HepG2 (cell line): ENCODE data around the gene LITAF. TPM values are rescaled to one million over a fixed set of nuclear protein-coding genes. Genes with fewer than 3 reads are reported as not detected.

Experiments
- ARID2 ChIP-seq: sonication (generic); formaldehyde crosslinking; IDR thresholded peaks from 2 replicates; pipeline ENCODE4 v1.8.1; 2022; ENCODE audit warnings: mild to moderate bottlenecking, missing genetic modification reagents, borderline replicate concordance
- CHD2 ChIP-seq: IDR thresholded peaks from 2 replicates; pipeline ENCODE4 v1.6.1; 2011; ENCODE audit warnings: low read depth, low read length, improper control_type of control experiment
- DR1 ChIP-seq: sonication (generic); formaldehyde crosslinking; IDR thresholded peaks from 2 replicates; pipeline ENCODE4 v1.8.0; 2021; ENCODE audit warnings: mild to moderate bottlenecking, missing genetic modification reagents, inconsistent platforms
- ELF3 ChIP-seq: IDR thresholded peaks from 2 replicates; pipeline ENCODE4 v1.6.1; 2016; ENCODE audit warnings: missing genetic modification reagents, missing compliant biosample characterization
- IKZF1 ChIP-seq: fragments of 450-650 bp; IDR thresholded peaks from 2 replicates; pipeline ENCODE4 v1.7.1; 2016
- IRF2 ChIP-seq: IDR thresholded peaks from 2 replicates; pipeline ENCODE4 v1.6.1; 2018; ENCODE audit warnings: missing genetic modification reagents, missing compliant biosample characterization
- KDM5B ChIP-seq: sonication (generic); formaldehyde crosslinking; IDR thresholded peaks from 2 replicates; pipeline ENCODE4 v1.4.0; 2020; ENCODE audit warnings: missing genetic modification reagents, mild to moderate bottlenecking, borderline replicate concordance
- KDM6A ChIP-seq: IDR thresholded peaks from 2 replicates; pipeline ENCODE4 v1.6.1; 2016; ENCODE audit warnings: low read depth
- MEIS2 ChIP-seq: sonication (generic); formaldehyde crosslinking; IDR thresholded peaks from 2 replicates; pipeline ENCODE4 v1.9.0; 2021; ENCODE audit warnings: mild to moderate bottlenecking, missing genetic modification reagents
- MIER3 ChIP-seq: IDR thresholded peaks from 2 replicates; pipeline ENCODE4 v1.6.1; 2016; ENCODE audit warnings: missing compliant biosample characterization, borderline replicate concordance
- NFE2L2 ChIP-seq: fragments of 150-350 bp; IDR thresholded peaks from 2 replicates; pipeline ENCODE4 v1.6.1; 2014; ENCODE audit warnings: low read length
- PLRG1 ChIP-seq: fragments of 450-650 bp; conservative IDR thresholded peaks from 2 replicates; pipeline ENCODE4 v1.6.1; 2016
- TBL1XR1 ChIP-seq: fragments of 150-350 bp; IDR thresholded peaks from 2 replicates; pipeline ENCODE4 v1.6.1; 2014; ENCODE audit warnings: borderline replicate concordance, low read length; ENCODE audit not compliant: partially characterized antibody
- YEATS4 ChIP-seq: sonication (generic); formaldehyde crosslinking; IDR thresholded peaks from 2 replicates; pipeline ENCODE4 v1.4.0; 2020; ENCODE audit warnings: missing genetic modification reagents, borderline replicate concordance
- ZHX1 ChIP-seq: sonication (generic); formaldehyde crosslinking; IDR thresholded peaks from 2 replicates; pipeline ENCODE4 v1.8.1; 2022; ENCODE audit warnings: low read depth, mild to moderate bottlenecking, missing genetic modification reagents
- ZNF232 ChIP-seq: sonication (generic); formaldehyde crosslinking; IDR thresholded peaks from 2 replicates; pipeline ENCODE4 v1.4.0; 2020; ENCODE audit warnings: missing genetic modification reagents, borderline replicate concordance
- ZNF251 ChIP-seq: sonication (generic); formaldehyde crosslinking; IDR thresholded peaks from 2 replicates; pipeline ENCODE4 v1.9.0; 2021; ENCODE audit warnings: mild to moderate bottlenecking, missing genetic modification reagents
- ZNF354B ChIP-seq: sonication (generic); formaldehyde crosslinking; IDR thresholded peaks from 2 replicates; pipeline ENCODE4 v1.8.0; 2022; ENCODE audit warnings: mild to moderate bottlenecking, missing genetic modification reagents
- ZNF547 ChIP-seq: sonication (generic); formaldehyde crosslinking; IDR thresholded peaks from 2 replicates; pipeline ENCODE4 v1.5.1; 2020; ENCODE audit warnings: mild to moderate bottlenecking, missing genetic modification reagents
- ZNF670 ChIP-seq: sonication (generic); formaldehyde crosslinking; IDR thresholded peaks from 2 replicates; pipeline ENCODE4 v1.8.0; 2022; ENCODE audit warnings: mild to moderate bottlenecking, missing genetic modification reagents, borderline replicate concordance
- ZNF761 ChIP-seq: sonication (generic); formaldehyde crosslinking; conservative IDR thresholded peaks from 2 replicates; pipeline ENCODE4 v1.4.0; 2020; ENCODE audit warnings: mild to moderate bottlenecking, missing genetic modification reagents
- ZNF788 ChIP-seq: sonication (generic); formaldehyde crosslinking; IDR thresholded peaks from 2 replicates; pipeline ENCODE4 v1.5.0; 2020; ENCODE audit warnings: mild to moderate bottlenecking, missing genetic modification reagents, borderline replicate concordance
- polyA plus RNA-seq, 8 experiments: library from polyadenylated mRNA; depleted of rRNA in 3 of 8; stranded (reverse) in 7 of 8; unstranded in 1 of 8; fragments of >200 nt; fragmentation: Illumina TruSeq in 4 of 8; extraction: Trizol in 4 of 8; gene quantifications; 2 replicates each; pipeline versions ENCODE4 v1.2.1 to v1.2.3, GENCODE V29; 2011 to 2016; ENCODE audit warnings: low read depth in 4 of 8, missing spikeins in 1 of 8, mixed read lengths in 1 of 8; ENCODE audit not compliant: insufficient read depth in 1 of 8
- total RNA-seq, 5 experiments: library from RNA; depleted of rRNA; stranded (reverse); fragments of >200 nt; fragmentation: Illumina TruSeq; extraction: Trizol; gene quantifications; 2 replicates each; pipeline ENCODE4 v1.2.3, GENCODE V29; 2016; ENCODE audit warnings: low read depth in 1 of 5
- TF ChIP-seq, protein P1 (sequence below): sonication (generic); formaldehyde crosslinking; IDR thresholded peaks from 2 replicates; pipeline ENCODE4 v1.4.0; 2020; ENCODE audit warnings: missing genetic modification reagents
- TF ChIP-seq, protein P2 (sequence below): sonication (generic); formaldehyde crosslinking; IDR thresholded peaks from 2 replicates; pipeline ENCODE4 v1.5.0; 2020; ENCODE audit warnings: mild to moderate bottlenecking, missing genetic modification reagents

The LITAF gene
- total and polyA plus RNA-seq, 2 of the 13 experiments (the other 11 are each of a cell fraction or from before 2014, with no cell fraction given), result 80.1 to 141 TPM

- TF ChIP-seq, protein P1, sequence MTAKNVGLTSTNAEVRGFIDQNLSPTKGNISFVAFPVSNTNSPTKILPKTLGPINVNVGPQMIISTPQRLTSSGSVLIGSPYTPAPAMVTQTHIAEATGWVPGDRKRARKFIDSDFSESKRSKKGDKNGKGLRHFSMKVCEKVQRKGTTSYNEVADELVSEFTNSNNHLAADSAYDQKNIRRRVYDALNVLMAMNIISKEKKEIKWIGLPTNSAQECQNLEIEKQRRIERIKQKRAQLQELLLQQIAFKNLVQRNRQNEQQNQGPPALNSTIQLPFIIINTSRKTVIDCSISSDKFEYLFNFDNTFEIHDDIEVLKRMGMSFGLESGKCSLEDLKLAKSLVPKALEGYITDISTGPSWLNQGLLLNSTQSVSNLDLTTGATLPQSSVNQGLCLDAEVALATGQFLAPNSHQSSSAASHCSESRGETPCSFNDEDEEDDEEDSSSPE (CRISPR knock-in tag), result peak; percentile 48; the same call in 1 of the 2 replicates
- TF ChIP-seq MEIS2 (CRISPR knock-in tag) (peak; percentile 32; the same call in 1 of the 2 replicates), IKZF1 (no peak), DR1 (peak; percentile 62; the same call in 1 of the 2 replicates), IRF2 (CRISPR knock-in tag) (no peak; the same call in 1 of the 2 replicates), MIER3 (0 out of 2 replicates have a peak, but pooled peaks have one; percentile 18), ARID2 (peak; percentile 99), YEATS4 (peak; percentile 92), PLRG1 (no peak), CHD2 (0 out of 2 replicates have a peak, but pooled peaks have one; percentile 23), ZNF251 (CRISPR knock-in tag) (0 out of 2 replicates have a peak, but pooled peaks have one; percentile 66), ZHX1 (CRISPR knock-in tag) (peak; percentile 72), ELF3 (CRISPR knock-in tag) (peak; percentile 46), ZNF788 (peak; percentile 84; the same call in 1 of the 2 replicates), ZNF761 (no peak), ZNF354B (CRISPR knock-in tag) (peak; percentile 84; the same call in 1 of the 2 replicates), NFE2L2 (no peak), ZNF670 (CRISPR knock-in tag) (peak; percentile 57; the same call in 1 of the 2 replicates), ZNF547 (CRISPR knock-in tag) (0 out of 2 replicates have a peak, but pooled peaks have one; percentile 53), ZNF232 (peak; percentile 58), KDM5B (CRISPR knock-in tag) (peak; percentile 83), TBL1XR1 (peak; percentile 4), KDM6A (CRISPR knock-in tag) (peak; percentile 47; the same call in 1 of the 2 replicates)
- TF ChIP-seq, protein P2, sequence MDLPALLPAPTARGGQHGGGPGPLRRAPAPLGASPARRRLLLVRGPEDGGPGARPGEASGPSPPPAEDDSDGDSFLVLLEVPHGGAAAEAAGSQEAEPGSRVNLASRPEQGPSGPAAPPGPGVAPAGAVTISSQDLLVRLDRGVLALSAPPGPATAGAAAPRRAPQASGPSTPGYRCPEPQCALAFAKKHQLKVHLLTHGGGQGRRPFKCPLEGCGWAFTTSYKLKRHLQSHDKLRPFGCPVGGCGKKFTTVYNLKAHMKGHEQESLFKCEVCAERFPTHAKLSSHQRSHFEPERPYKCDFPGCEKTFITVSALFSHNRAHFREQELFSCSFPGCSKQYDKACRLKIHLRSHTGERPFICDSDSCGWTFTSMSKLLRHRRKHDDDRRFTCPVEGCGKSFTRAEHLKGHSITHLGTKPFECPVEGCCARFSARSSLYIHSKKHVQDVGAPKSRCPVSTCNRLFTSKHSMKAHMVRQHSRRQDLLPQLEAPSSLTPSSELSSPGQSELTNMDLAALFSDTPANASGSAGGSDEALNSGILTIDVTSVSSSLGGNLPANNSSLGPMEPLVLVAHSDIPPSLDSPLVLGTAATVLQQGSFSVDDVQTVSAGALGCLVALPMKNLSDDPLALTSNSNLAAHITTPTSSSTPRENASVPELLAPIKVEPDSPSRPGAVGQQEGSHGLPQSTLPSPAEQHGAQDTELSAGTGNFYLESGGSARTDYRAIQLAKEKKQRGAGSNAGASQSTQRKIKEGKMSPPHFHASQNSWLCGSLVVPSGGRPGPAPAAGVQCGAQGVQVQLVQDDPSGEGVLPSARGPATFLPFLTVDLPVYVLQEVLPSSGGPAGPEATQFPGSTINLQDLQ (CRISPR knock-in tag), result no peak; the same call in 1 of the 2 replicates
These were observed at the start of gene LITAF (continued) for GRCh38 chr16:11586856-11587642.
